Neuronal stem cell (in vitro differentiated cells): Measurements from ENCODE around the gene MTPN.

Experiments used
- DNase-seq: peaks from one replicate; pipeline ENCODE4 v3.0.0-alpha.2; 2013; ENCODE audit warnings: low spot score
- H2AFZ ChIP-seq: one replicate; pipeline ENCODE4 v1.6.1; 2013; ENCODE audit warnings: mild to moderate bottlenecking, low read length, inconsistent platforms
- H2AK5ac ChIP-seq: 2 replicates; pipeline ENCODE4 v1.6.1; 2013; ENCODE audit warnings: low read depth, mild to moderate bottlenecking, inconsistent platforms, low read length, moderate library complexity, mixed read lengths
- H2BK120ac ChIP-seq: 2 replicates; pipeline ENCODE4 v1.6.1; 2013; ENCODE audit warnings: low read depth, mild to moderate bottlenecking, inconsistent platforms, low read length, moderate library complexity, mixed read lengths
- H2BK12ac ChIP-seq: one replicate; pipeline ENCODE4 v1.6.1; 2013; ENCODE audit warnings: low read length, inconsistent platforms
- H2BK15ac ChIP-seq: 2 replicates; pipeline ENCODE4 v1.6.1; 2013; ENCODE audit warnings: mild to moderate bottlenecking, low read length, inconsistent platforms, mixed read lengths
- H2BK5ac ChIP-seq: one replicate; pipeline ENCODE4 v1.6.1; 2013; ENCODE audit warnings: inconsistent platforms, mild to moderate bottlenecking, low read length, moderate library complexity
- H3K14ac ChIP-seq: one replicate; pipeline ENCODE4 v1.6.1; 2013; ENCODE audit warnings: low read length, inconsistent platforms
- H3K18ac ChIP-seq: 2 replicates; pipeline ENCODE4 v1.6.1; 2013; ENCODE audit warnings: low read length, inconsistent platforms
- H3K23ac ChIP-seq: 2 replicates; pipeline ENCODE4 v1.6.1; 2013; ENCODE audit warnings: low read depth, mild to moderate bottlenecking, mixed read lengths, low read length, inconsistent platforms; ENCODE audit not compliant: poor library complexity
- H3K27ac ChIP-seq: replicated peaks from 3 replicates; pipeline ENCODE4 v1.5.1; 2013; ENCODE audit warnings: low read length, inconsistent platforms
- H3K27me3 ChIP-seq, 3 experiments: 2 replicates each; pipeline ENCODE4 v1.6.1; 2013; ENCODE audit warnings: low read length in 3 of 3, mild to moderate bottlenecking in 2 of 3, inconsistent platforms in 1 of 3, low read depth in 1 of 3, mixed read lengths in 1 of 3, moderate library complexity in 1 of 3; ENCODE audit not compliant: control insufficient read depth in 3 of 3, insufficient read depth in 3 of 3
- H3K36me3 ChIP-seq, 2 donors: replicated peaks in 1 of 2; 2 replicates each; pipeline ENCODE4 v1.6.1; 2013; ENCODE audit warnings: low read length in 2 of 2; ENCODE audit not compliant: control insufficient read depth in 2 of 2, insufficient read depth in 2 of 2
- H3K4ac ChIP-seq: 2 replicates; pipeline ENCODE4 v1.6.1; 2013; ENCODE audit warnings: inconsistent platforms, mild to moderate bottlenecking, low read length, moderate library complexity
- H3K4me1 ChIP-seq, 2 donors: 1 replicate in 1 of 2; 2 replicates in 1 of 2; pipeline ENCODE4 v1.6.1; 2013; ENCODE audit warnings: low read length in 2 of 2, low read depth in 1 of 2; ENCODE audit not compliant: control insufficient read depth in 2 of 2, insufficient read depth in 1 of 2
- H3K4me2 ChIP-seq: one replicate; pipeline ENCODE4 v1.6.1; 2013; ENCODE audit warnings: mild to moderate bottlenecking, low read length, inconsistent platforms; ENCODE audit not compliant: insufficient read depth, poor library complexity, severe bottlenecking
- H3K4me3 ChIP-seq, 2 donors: 2 replicates each; pipeline ENCODE4 v1.5.1; 2013; ENCODE audit warnings: low read length in 2 of 2, mild to moderate bottlenecking in 2 of 2, inconsistent platforms in 1 of 2, moderate library complexity in 1 of 2
- H3K79me1 ChIP-seq: one replicate; pipeline ENCODE4 v1.6.1; 2013; ENCODE audit warnings: low read depth, mild to moderate bottlenecking, inconsistent platforms, low read length, moderate library complexity
- H3K9ac ChIP-seq: one replicate; pipeline ENCODE4 v1.6.1; 2013; ENCODE audit warnings: mild to moderate bottlenecking, low read depth, low read length, inconsistent platforms; ENCODE audit not compliant: poor library complexity
- H3K9me3 ChIP-seq, 2 donors: replicated peaks in 1 of 2; 2 replicates each; pipeline versions ENCODE3 to v1.6.1; 2013; ENCODE audit warnings: low read length in 2 of 2, mild to moderate bottlenecking in 2 of 2, inconsistent platforms in 1 of 2, low read depth in 1 of 2, mixed read lengths in 1 of 2, moderate library complexity in 1 of 2; ENCODE audit not compliant: control insufficient read depth in 2 of 2, insufficient read depth in 1 of 2
- H4K8ac ChIP-seq: one replicate; pipeline ENCODE4 v1.6.1; 2013; ENCODE audit warnings: low read depth, mild to moderate bottlenecking, inconsistent platforms, low read length, moderate library complexity
- H4K91ac ChIP-seq: one replicate; pipeline ENCODE4 v1.6.1; 2013; ENCODE audit warnings: low read length, low read depth, mild to moderate bottlenecking, inconsistent platforms; ENCODE audit not compliant: poor library complexity
- WGBS, 2 donors: extraction: QIAGEN DNeasy Blood & Tissue Kit; methylation state at CpG; one replicate each; pipeline ENCODE4 v1.1.7; 2013; ENCODE audit warnings: missing lambda C conversion rate in 2 of 2, mixed read lengths in 1 of 2; ENCODE audit not compliant: insufficient read length in 2 of 2, insufficient replicate concordance in 1 of 2; ENCODE audit errors: extremely low coverage in 2 of 2; 5-methylcytosine and 5-hydroxymethylcytosine counted together

The MTPN gene

GRCh38 chr7:135964274-135964673 lies 12.9 kb downstream of the MTPN start:
- no peak overlapping the region for H3K4me3 ChIP-seq
- no peak for DNase-seq

GRCh38 chr7:135962802-135963201 lies 14.4 kb downstream of the MTPN start:
- no peaks in the 10 kb centered on the region for H3K9me3 ChIP-seq
- no peak overlapping the region for H2BK12ac ChIP-seq
- no peak overlapping the region for H3K9ac ChIP-seq
- no peak overlapping the region for H3K4me2 ChIP-seq
- no CpG with 5 or more reads among the region's 4 CpGs for WGBS, 2 donors
- no peak overlapping the region for H3K18ac ChIP-seq
- no peak overlapping the region for H4K91ac ChIP-seq
- H3K36me3 ChIP-seq = peaks cover 0 to 16% of the 10 kb centered on the region in 2 donors
- H3K79me1 ChIP-seq = no peaks in the 10 kb centered on the region
- H3K4me1 ChIP-seq = no peaks in the 10 kb centered on the region
- H3K14ac ChIP-seq = no peak overlapping the region
- H2BK5ac ChIP-seq = no peak overlapping the region
- DNase-seq = no peak
- no peak overlapping the region for H3K27ac ChIP-seq
- no peak overlapping the region for H2BK15ac ChIP-seq
- H2AK5ac ChIP-seq = no peak overlapping the region
- H4K8ac ChIP-seq = no peak overlapping the region
- H2BK120ac ChIP-seq = no peak overlapping the region
- no peaks in the 10 kb centered on the region for H3K27me3 ChIP-seq
- H3K23ac ChIP-seq = no peak overlapping the region
- H2AFZ ChIP-seq = no peak overlapping the region
- H3K4me3 ChIP-seq = no peak overlapping the region
- H3K4ac ChIP-seq = no peak overlapping the region

More at GRCh38 chr7:135964274-135964673, 12.9 kb downstream of the MTPN start:
- Histone ChIP-seq H2BK5ac (no peak overlapping the region), H2BK12ac (no peak overlapping the region), H3K14ac (no peak overlapping the region), H2BK15ac (no peak overlapping the region), H3K36me3 (peaks cover 0 to 21% of the 10 kb centered on the region in 2 donors), H3K27ac (no peak overlapping the region), H3K27me3 (no peaks in the 10 kb centered on the region), H2AK5ac (no peak overlapping the region), H3K18ac (no peak overlapping the region), H3K9ac (no peak overlapping the region), H3K9me3 (no peaks in the 10 kb centered on the region), H4K91ac (no peak overlapping the region), H2BK120ac (no peak overlapping the region), H2AFZ (no peak overlapping the region), H3K23ac (no peak overlapping the region), H3K4me1 (no peaks in the 10 kb centered on the region), H4K8ac (no peak overlapping the region), H3K4me2 (no peak overlapping the region), H3K4ac (no peak overlapping the region), H3K79me1 (no peaks in the 10 kb centered on the region)
- no CpG with 5 or more reads among the region's 2 CpGs for WGBS, 2 donors

DNA sequence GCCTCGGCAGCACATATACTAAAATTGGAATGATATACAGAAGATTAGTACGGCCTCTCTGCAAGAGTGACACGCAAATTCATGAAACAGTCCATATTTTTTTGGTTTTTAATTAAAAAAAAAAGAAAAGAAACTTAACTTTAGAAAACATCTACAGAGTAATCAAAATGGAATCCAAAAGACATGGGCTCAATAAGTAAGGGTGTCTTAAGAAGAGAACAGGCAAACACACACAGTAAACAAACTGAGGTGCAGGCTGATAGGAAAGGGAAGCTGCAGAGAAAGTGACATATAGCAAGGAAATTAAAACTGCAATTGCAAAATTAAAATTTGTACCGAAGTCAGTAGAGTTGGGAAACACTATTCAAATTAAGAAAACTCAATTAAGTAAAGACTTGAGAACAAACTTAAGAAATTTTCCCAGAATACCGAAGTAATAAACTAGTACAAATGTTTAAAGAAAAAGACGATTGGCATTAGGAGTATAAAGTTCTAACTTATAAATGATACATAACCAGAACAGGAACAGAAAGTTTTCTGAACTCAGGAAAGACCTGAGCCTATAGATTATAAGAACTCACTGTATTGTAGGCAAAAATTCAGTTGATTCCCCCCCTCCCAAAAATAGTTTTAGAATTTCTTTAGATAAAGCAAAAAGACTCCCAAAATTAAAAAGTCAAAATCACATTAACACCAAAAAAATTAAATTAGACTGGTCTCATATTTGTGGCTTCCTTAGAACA lies 16.3 kb downstream of the MTPN start:
- no peak overlapping the region for H2BK15ac ChIP-seq
- no peak for DNase-seq
- H2BK120ac ChIP-seq = no peak overlapping the region
- no peak overlapping the region for H4K91ac ChIP-seq
- H3K4me2 ChIP-seq = no peak overlapping the region
- H2BK5ac ChIP-seq = no peak overlapping the region
- no peak overlapping the region for H3K9ac ChIP-seq
- peaks cover 0 to 26% of the 10 kb centered on the region in 2 donors for H3K36me3 ChIP-seq
- no peak overlapping the region for H3K27ac ChIP-seq
- no peak overlapping the region for H3K4ac ChIP-seq
- no peak overlapping the region for H3K4me3 ChIP-seq
- no peaks in the 10 kb centered on the region for H3K79me1 ChIP-seq
- WGBS, 2 donors = no CpG with 5 or more reads among the region's 6 CpGs
- H3K27me3 ChIP-seq = no peaks in the 10 kb centered on the region
- H2AFZ ChIP-seq = no peak overlapping the region
- H4K8ac ChIP-seq = no peak overlapping the region
- H3K4me1 ChIP-seq = no peaks in the 10 kb centered on the region
- no peak overlapping the region for H2AK5ac ChIP-seq
- H2BK12ac ChIP-seq = no peak overlapping the region
- no peak overlapping the region for H3K14ac ChIP-seq
- H3K23ac ChIP-seq = no peak overlapping the region
- H3K18ac ChIP-seq = no peak overlapping the region
- H3K9me3 ChIP-seq = no peaks in the 10 kb centered on the region

DNA sequence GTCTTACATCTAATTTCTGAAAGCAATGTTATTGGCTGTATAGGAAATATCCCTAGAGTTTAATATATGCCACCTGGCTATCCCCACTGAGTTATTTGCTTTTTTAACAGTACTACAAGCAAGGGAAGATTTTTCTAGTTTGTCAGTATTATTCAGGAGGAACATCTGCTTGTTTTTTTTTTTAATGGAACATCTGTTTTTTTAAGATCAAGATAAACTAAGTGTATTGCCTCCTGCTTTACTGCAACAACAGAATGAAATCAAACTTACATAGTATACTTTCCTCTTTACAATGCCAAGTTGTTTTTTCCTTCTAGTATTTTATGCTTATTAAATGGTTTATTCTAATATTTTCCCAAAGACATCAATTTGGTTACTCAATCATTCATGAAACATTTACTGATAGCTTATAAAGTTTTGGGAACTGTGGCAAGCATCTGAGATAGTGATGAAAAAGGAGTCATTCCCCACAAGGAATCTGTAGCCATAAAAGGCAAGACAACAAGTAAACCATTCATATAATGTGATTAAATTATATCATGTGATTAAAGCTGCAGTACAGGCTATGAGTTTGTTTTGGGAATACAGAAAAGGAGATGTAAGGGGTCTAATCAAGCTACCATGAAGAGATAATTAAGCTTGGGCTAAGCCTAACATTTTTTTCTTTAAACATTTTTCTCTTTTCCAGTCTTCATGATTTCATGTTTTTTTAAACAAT lies 17.4 kb downstream of the MTPN start:
- peaks cover 0 to 29% of the 10 kb centered on the region in 2 donors for H3K36me3 ChIP-seq
- DNase-seq = no peak
- H4K91ac ChIP-seq = no peak overlapping the region
- H3K14ac ChIP-seq = no peak overlapping the region
- H2AFZ ChIP-seq = no peak overlapping the region
- no peaks in the 10 kb centered on the region for H3K79me1 ChIP-seq
- H3K9ac ChIP-seq = no peak overlapping the region
- no peak overlapping the region for H3K4me3 ChIP-seq
- H3K18ac ChIP-seq = no peak overlapping the region
- no peak overlapping the region for H3K23ac ChIP-seq
- no peak overlapping the region for H2BK15ac ChIP-seq
- H4K8ac ChIP-seq = no peak overlapping the region
- no peaks in the 10 kb centered on the region for H3K9me3 ChIP-seq
- no peak overlapping the region for H2BK12ac ChIP-seq
- H3K27me3 ChIP-seq = no peaks in the 10 kb centered on the region
- H3K27ac ChIP-seq = no peak overlapping the region
- H2BK120ac ChIP-seq = no peak overlapping the region
- H3K4me2 ChIP-seq = no peak overlapping the region
- H3K4me1 ChIP-seq = no peaks in the 10 kb centered on the region
- H2BK5ac ChIP-seq = no peak overlapping the region
- H2AK5ac ChIP-seq = no peak overlapping the region
- H3K4ac ChIP-seq = no peak overlapping the region
